GM12878 (cell line): ENCODE data around the gene PRRG1. TPM values are rescaled to one million over a fixed set of nuclear protein-coding genes. Genes with fewer than 3 reads are reported as not detected.

Source experiments
- polyA plus RNA-seq, 11 experiments: library from polyadenylated mRNA; depleted of rRNA in 4 of 11; unstranded in 6 of 11; stranded (reverse) in 5 of 11; fragments of >200 nt; fragmentation: Nextera tagmentation in 4 of 11; fragmentation: Illumina TruSeq in 1 of 11; extraction: Ambion mirVana in 4 of 11; extraction: Trizol in 1 of 11; gene quantifications; 1 replicate in 1 of 11; 2 replicates in 10 of 11; pipeline versions ENCODE4 v1.2.1 to v1.2.3, GENCODE V29; 2011 to 2016; ENCODE audit warnings: inconsistent platforms in 2 of 11, missing spikeins in 2 of 11, low read depth in 1 of 11
- total RNA-seq, 4 experiments: library from RNA; depleted of rRNA in 3 of 4; stranded (reverse); fragments of >200 nt in 3 of 4; fragmentation: Illumina TruSeq in 1 of 4; extraction: Trizol in 1 of 4; gene quantifications; 2 replicates each; pipeline versions ENCODE4 v1.2.1 to v1.2.3, GENCODE V29; 2013 to 2021

The PRRG1 gene
- total and polyA plus RNA-seq, 10 of the 15 experiments (the other 5 are each of a cell fraction or from before 2014, with no cell fraction given), result not detected

Other genes with a start within 250 kb of the PRRG1 start
- gene LANCL3, start 222.3 kb downstream of the PRRG1 start, total RNA-seq (2014; rRNA removed), result not detected in 2 replicates
- not detected in 2 replicates for gene LANCL3, start 222.3 kb downstream of the PRRG1 start, total RNA-seq (2014; rRNA removed; fragmentation: Illumina TruSeq; extraction: Trizol)
- not detected in 2 replicates for gene LANCL3, start 222.3 kb downstream of the PRRG1 start, total RNA-seq (2021)
- not detected in 2 replicates for gene LANCL3, start 222.3 kb downstream of the PRRG1 start, polyA plus RNA-seq (2011; rRNA removed)
- not detected in 2 replicates for gene LANCL3, start 222.3 kb downstream of the PRRG1 start, polyA plus RNA-seq (2014; fragmentation: Illumina TruSeq; extraction: Trizol)
- gene LANCL3, start 222.3 kb downstream of the PRRG1 start, polyA plus RNA-seq (2014; fragmentation: Nextera tagmentation; extraction: Ambion mirVana), result not detected
- gene LANCL3, start 222.3 kb downstream of the PRRG1 start, polyA plus RNA-seq (2014; rRNA removed), result not detected in 2 replicates
- not detected for gene LANCL3, start 222.3 kb downstream of the PRRG1 start, polyA plus RNA-seq (2016; fragmentation: Nextera tagmentation; extraction: Ambion mirVana)